Forelimb muscle (tissue), 1 donor: Measurements from ENCODE around the gene PPP1CB. TPM values are rescaled to one million over a fixed set of nuclear protein-coding genes. Genes with fewer than 3 reads are reported as not detected.
"Not testable (repeated sequence)": the region's sequence is repeated elsewhere in the genome, so short reads cannot be mapped to it uniquely, and the experiment has no call there.

ENCODE experiments used
- DNase-seq: peaks from one replicate; pipeline ENCODE4 v3.0.0-alpha.2; 2013; ENCODE audit warnings: low read depth
- polyA plus RNA-seq: library from polyadenylated mRNA; unstranded; fragments of 120-200 nt; gene quantifications from one replicate; pipeline ENCODE4 v1.2.1, GENCODE V29; 2013; ENCODE audit not compliant: insufficient read length

The PPP1CB gene
- polyA plus RNA-seq, 1 donor, result 195 TPM

- no peak for DNase-seq
Measured at GRCh38 chr2:28778392-28778791, 26.8 kb downstream of the PPP1CB start.

GRCh38 chr2:28779001-28779400 lies 27.4 kb downstream of the PPP1CB start:
- DNase-seq, result no peak

- no peak for DNase-seq
Measured at GRCh38 chr2:28780496-28780895, 28.9 kb downstream of the PPP1CB start.

DNA sequence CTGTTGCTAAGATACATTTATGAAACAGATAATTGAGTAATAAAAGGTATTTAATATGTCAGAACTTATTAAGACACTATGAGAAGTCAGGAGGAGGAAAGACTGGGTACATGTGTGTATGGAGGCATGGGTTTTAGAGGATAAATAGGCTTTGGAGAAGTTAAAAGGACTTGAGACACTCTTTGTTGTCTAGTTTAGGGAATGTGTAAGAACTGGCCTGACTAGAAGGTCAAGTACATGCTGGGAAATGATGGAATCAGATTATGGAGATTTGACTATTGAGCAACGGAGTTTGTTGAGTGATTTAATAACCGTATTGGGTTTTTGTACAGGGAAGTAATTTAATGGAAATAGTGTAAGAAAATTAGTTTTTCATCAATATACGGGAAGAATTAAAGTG lies 30.8 kb downstream of the PPP1CB start:
- no peak for DNase-seq

DNA sequence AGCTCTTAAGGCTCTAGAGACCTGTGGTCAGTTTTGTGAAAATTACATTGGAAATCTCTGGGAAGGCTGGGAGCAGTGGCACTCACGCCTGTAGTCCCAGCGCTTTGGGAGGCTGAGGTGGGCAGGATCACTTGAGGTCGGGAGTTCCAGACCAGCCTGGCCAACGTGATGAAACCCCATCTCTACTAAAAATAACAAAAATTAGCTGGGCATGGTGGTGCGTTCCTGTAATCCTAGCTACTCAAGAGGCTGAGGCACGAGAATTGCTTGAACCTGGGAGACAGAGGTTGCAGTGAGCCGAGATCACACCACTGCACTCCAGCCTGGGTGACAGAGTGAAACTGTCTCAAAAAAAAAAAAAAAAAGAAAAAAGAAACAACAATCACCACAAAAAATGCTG lies 32.9 kb downstream of the PPP1CB start:
- DNase-seq, result not testable (repeated sequence)

DNA sequence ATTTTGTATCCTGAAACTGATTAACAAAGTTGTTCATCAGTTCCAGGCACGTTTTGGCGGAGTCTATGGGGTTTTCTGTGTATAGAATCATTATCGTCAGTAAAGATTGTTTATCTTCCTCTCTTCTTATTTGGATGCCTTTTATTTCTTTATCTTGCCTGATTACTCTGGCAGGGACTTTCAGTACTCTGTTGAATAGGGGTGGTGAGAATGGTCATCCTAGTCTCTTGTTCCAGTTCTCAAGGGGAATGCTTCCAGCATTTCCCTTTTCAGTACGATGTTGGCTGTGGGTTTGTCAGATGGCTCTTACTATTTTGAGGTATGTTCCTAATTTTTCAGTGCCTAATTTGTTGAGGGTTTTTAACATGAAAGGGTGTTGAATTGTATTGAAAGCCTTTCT lies 45.0 kb downstream of the PPP1CB start:
- no peak for DNase-seq

DNA sequence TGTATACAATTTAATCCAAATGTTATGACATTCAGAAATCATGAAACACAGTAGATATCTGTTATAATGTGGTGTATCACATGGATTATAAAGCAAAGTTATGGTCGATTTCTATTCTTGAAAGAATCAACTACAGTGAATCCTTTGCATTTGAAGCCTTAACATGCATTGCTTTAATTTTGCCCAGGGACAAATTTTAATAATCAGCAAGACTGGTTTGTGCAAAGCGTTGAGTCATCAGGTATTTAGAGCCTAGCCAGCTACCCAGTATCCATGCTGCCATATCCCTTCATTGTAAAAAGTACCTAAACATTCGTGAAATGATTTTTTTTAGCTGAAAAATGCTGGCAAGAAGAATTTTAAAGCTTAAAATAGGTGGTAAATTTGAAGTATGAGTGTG lies 50.1 kb downstream of the PPP1CB start:
- no peak for DNase-seq

- no peak for DNase-seq
Measured at GRCh38 chr2:28802975-28803429, 51.4 kb downstream of the PPP1CB start.

DNA sequence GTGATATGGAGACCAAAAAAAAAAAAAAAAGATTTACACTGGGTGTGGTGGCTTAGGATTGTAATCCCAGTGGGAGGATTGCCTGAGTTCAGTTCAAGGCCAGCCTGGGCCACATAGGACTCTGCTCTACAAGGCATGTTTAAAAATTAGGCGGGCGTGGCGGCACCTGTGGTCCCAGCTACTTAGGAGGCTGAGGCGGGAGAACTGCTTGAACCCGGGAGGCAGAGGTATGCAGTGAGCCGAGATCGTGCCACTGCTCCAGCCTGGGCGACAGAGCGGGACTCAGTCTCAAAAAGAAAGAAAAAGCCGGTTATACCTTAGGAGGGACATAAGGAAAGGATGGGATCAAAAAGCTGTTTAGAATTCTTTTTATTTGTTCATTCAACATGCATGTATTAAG lies 58.3 kb downstream of the PPP1CB start:
- no peak for DNase-seq

DNA sequence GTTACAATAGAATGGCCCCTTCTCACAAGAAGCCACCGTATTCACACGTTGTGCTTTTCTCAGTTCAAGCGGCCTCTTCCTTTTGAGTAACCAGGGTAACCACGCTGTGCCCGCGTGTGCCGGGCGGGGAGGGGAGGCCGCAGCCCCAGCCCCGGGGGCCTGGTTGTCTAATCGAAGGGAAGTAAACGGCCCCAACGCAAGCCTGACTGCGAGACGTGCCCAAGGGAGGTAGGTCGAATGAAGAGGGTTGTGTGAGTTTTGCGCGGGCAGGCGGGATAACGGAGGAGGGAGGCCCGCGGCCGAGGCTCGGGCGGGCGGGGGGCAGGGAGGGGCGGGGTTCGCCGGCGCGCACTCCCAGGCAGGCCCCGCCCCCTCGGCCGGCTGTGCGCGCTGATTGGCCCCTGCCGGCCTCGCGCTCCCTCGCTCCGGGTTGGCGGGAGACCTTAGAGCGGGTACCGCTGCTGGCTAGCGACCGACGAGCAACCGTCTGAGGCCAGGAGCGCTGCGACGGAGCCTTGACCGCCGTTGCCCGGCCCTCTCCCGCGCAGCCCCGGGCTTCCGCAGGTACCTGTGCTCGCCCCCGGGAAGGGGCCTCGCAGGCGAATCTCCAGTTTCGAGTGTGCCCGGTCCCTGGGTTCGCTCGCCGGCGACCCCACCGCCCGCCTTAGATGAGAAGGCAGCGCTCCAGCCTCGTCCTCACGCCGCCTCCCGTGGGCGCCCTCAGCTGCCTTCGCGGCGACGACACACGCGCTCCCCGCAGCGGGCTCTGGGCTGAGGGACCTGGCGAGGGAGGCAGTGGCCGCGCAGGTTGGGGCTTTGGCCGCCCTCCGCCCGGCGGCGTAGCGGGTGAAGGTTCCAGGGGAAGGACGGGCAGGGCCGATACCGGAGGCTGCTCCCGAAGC lies 59.0 kb downstream of the PPP1CB start, which contains the start of gene SPDYA:
SPDYA (plus strand) TSS at position 451 of the 902 bp plus-strand sequence. CDS start 5,181 bp downstream, outside the sequence.
- DNase-seq, result no peak

DNA sequence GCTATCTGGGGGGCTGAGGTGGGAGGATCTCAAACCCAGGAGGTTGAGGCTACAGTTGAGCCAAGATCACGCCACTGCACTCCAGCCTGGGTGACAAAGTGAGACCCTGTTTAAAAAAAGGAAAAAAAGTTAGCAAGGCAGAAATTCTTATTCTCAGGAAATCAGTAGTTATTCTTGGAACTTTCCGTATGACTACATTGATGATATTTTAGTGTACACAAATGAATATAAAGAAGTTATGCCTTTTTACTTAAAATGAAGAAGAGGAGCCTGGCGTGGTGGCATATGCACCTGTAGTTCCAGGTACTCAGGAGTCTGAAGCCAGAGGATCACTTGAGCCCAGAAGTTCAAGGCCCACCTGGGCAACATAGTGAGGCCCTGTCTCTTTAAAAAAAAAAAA lies 66.4 kb downstream of the PPP1CB start:
- DNase-seq, result no peak

GRCh38 chr2:28821295-28821958 lies 69.8 kb downstream of the PPP1CB start:
- DNase-seq, result peak; percentile 24

- DNase-seq, result no peak
Measured at GRCh38 chr2:28822036-28822435, 70.4 kb downstream of the PPP1CB start.

DNA sequence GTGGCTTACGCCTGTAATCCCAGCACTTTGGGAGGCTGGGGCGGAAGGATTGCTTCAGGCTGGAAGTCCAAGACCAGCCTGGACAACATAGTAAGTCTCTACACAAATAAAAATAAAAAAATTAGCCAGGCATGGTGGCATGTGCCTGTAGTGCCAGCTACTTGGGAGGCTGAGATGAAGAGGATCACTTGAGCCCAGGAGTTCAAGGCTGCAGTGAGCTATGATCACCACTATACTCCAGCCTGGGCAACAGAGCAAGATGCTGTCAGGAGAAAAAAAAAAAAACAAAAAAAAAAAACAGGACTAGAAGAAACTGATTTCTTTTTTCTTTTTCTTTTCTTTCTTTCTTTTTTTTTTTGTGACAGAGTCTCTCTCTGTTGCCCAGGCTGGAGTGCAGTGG lies 72.6 kb downstream of the PPP1CB start:
- DNase-seq, result no peak

DNA sequence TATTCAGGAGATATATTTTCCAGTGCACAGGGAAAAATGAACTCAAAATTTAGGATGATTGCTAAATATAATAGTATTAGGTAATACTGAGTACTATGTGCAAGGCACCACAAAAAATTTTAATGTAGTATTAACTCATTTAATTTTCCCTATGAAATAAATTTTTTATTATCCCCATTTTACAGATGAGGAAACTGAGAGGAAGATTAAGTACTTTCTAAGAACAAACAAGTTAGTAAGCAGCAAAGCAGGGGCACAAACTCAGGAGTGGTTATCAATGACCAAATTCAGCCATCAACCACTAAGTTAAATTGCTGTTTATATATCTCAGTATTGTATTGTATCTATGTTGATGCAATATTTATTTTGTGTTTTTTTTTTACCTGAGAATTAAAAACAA lies 73.2 kb downstream of the PPP1CB start:
- DNase-seq, result no peak

DNA sequence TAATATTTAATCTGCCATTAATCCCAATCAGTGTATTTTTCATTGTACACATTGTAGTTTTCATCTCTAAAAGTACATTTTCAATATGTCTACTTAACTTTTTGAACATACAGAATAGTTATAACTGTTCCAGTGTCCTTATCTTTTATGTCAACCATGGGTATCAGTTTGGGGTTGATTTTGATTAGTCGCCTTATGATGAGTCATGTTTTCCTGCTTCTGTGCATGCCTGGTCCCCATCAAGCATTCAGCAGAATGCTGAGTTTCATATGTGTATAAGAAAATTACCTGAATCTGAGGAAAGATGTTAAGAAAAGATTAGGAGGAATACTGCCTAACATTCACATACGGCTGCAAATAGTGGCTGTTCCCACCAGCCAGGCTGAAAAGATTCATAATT lies 76.8 kb downstream of the PPP1CB start:
- DNase-seq, result no peak

- DNase-seq, result no peak
Measured at GRCh38 chr2:28833740-28834470, 82.3 kb downstream of the PPP1CB start.

DNA sequence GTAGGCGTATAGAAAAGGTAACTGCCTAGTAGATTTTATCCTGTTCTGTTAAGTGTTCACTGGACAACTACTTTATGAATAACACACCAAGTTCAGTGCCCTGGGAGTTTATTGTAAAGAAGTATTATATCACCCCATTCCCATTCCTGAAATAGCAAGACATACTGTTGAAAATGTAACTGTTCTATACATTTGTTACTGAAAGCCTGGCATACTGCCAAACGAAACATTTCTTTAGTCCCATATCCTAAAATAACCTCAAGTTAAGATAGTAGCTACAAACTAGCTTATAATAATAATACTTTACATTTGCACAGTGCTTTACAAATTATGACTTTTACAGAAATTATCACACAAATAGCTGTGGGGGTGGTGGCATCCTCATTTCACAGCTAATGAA lies 84.2 kb downstream of the PPP1CB start:
- DNase-seq, result no peak

- no peak for DNase-seq
Measured at GRCh38 chr2:28838971-28839370, 87.3 kb downstream of the PPP1CB start.

DNA sequence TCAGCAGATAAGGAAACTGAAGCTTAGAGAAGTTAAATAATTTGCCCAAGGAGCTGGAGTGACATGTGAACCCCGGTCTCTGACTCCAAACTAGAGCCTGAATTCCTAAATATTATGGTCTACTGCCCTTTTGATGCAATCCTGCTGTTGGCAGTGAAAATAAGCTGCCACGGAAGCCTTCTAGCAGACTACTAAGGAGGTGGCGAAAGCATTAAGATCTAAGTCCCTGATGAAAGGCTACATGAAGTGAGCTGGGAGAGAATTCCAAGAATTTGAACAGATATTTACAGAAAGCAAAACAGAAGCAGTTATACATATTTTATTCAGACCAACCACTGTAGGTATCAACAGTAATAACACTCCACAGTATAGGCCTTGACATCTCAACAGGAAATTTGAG lies 90.4 kb downstream of the PPP1CB start:
- no peak for DNase-seq
